ENCODE data around the gene RGS13.
"Not testable (repeated sequence)": the region's sequence is repeated elsewhere in the genome, so short reads cannot be mapped to it uniquely, and the experiment has no call there.

The RGS13 gene

DNA sequence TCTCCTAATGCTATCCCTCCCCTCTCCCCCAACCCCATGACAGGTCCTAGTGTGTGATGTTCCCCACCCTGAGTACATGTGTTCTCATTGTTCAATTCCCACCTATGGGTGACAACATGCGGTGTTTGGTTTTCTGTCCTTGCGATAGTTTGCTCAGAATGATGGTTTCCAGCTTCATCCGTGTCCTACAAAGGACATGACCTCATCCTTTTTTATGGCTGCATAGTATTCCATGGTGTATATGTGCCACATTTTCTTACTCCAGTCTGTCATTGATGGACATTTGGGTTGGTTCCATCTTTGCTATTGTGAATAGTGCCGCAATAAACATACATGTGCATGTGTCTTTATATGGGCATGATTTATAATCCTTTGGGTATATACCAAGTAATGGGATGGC lies 47.1 kb downstream of the RGS13 start:
- not testable (repeated sequence) for DNase-seq

DNA sequence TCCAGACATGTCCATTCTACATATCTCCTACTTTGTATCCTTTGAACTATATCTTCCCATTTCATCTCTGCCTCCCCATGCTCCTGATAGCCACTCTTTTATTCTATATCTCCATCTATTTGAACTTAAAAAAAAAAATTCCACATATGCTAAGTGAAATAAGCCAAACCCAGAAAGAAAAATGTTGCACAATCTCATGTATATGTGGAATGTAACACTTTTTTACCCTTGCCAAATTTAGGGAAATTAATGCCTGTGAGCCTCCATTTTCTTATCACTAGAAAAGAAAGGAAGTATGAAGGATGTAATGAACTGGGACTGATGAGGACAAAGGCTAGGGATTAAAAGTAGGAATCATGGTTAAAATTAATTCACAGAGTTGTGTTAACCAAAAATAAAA lies 53.5 kb downstream of the RGS13 start:
- DNase-seq, result no peak

DNA sequence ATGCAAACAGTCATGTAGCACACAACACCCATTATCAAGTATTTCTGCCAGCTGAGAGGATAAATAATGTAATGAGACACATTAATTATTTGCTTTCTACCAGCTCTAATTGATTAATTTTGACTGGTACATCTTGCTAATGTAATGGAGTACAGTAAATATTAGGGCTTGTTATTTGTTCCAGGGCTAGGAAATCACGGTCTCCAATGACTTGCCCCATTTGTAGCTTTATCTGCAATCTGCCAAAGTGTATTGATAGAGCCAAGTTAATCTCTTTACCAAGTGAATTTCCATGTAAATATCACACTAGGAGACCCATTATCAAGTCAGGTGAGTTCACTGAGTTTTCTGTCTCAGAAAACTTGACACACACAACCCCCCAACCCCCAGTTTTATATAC lies 55.1 kb downstream of the RGS13 start:
- DNase-seq, result no peak

DNA sequence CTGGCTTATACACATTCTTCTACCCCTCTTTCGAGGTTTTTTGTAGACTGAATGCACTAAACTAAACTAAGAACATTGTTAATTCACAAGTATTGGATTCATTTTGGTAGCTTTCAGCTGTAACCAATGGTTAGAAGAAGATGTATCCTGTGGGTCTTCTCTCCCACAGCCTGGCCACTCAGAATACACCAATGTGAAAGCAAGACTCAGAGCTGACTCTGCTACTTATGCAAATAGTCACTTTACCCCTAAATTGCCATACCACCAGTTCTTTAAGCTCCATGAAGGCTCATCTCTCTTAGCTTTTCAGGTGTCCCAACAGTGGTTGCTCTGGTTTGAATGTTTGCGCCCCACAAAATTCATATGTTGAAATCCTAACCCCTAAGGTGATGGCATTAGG lies 60.1 kb downstream of the RGS13 start:
- no peak for DNase-seq

DNA sequence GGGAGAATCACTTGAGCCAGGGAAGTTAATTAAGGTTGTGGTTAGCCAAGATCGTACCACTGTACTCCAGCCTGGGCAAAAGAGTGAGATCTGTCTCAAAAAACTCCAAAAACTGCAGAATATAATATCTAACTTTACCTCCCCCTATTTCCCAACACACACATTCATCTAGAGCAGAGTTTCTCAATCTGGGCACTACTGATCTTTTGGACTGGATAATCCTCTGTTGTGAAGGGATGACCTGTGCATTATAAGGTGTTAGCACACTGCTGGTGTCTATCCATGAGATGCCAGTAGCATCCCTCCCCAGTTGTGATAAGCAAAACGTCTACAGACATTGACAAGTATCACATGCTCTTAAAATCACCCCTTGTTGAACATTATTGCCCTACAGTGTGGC lies 61.8 kb downstream of the RGS13 start:
- no peak for DNase-seq

DNA sequence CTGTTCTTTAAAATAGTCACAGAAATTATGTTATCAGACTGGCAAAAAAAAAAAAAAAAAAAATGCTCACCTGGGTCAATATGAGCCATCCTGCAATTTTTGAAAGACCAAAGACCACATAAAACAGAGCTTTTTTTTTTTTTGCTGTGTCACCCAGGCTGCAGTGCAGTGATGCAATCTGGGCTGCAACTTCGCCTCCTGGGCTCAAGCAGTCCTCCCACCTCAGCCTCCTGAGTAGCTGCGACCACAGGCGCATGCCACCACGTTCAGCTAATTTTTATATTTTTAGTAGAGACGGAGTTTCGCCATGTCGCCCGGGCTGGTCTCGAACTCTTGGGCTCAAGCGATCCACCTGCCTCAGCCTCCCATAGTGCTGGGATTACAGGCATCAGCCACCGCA lies 62.8 kb downstream of the RGS13 start:
- DNase-seq, result no peak

DNA sequence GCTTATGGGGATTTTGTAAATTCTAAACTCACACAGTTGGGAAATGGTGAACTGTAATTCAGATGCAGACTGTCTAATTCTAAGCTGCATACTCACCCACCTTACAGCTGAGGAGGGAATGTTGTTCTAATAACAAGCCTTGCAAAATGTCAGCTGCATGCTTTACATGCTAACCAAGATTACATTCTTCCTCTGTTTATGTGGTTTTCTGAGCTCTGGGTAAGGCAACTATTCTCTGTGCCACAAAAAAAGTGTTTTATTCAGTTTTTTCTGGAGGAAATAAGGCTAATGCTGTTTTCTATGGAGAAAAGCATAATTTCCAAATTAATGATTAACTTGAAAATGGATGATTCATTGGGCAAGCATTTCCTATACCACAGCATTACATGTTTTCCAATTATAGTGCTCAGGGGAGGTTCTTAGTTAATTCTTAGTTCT lies 64.9 kb downstream of the RGS13 start:
- no peak for DNase-seq

DNA sequence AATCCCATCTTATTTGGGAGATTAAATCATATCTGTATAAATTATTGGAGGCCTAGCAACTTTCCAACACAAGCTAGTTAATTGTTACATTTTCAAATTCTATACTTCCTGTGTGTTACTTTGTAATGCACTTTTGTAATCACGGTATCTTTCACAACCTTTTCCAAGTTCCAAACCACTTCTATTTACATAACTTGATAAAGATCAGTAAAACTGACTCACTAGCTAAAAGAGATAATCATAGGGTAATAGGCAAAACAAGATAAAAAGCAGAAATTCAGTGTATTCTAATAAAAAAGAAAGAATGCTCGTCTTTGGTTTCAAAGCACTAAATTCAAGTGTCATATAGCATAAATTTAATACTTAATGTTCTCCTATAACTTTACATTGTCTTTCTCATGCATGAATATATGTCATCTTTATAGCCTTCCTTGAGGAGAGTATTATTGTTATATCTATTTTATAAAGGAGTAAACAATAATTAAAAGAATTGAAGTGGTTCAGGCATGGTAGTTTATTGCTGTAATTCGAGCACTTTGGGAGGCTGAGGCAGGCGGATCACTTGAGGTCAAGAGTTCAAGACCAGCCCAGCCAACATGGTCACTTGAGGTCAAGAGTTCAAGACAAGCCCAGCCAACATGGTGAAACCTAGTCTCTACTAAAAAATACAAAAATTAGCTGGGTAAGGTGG lies 66.4 kb downstream of the RGS13 start:
- no peak for DNase-seq

DNA sequence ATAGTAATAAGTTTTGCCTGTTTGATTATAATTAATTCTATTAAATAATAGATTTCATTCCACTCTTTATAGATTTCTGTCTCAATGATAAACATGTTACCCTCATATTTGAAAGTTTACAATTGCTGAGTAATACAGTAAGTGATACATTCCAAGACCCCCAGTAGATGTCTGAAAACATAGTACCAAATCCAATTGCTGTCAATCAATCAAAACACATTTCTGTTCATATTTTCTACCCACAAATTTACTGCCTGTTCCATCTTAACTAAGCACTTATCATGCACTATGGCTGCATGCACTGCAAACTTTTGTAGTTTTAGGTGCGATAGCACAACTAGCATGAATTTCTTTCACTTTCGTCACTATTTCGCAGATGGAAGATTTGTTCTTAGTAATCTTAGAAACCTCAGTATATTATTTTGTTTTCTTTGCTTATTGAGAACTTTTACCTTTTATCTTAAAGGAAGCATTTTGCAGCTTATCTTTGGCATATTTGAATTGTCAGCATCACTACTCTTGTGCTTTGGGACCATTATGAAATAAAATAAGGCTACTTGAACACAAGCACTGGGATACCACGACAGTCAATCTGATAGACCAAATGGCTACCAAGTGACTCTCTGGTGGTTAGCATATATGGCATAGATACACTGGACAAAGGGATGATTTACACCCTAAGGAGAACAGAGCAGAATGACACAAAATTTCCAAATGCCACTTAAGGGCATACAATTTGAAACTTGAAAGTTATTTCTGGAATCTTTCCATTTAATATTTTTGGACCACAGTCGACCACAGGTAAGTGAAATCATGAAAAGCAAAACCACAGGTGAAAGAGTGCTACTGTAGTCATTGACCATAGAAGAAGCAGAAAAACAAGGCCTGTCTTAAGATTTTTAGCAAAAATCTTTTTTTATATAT lies 67.6 kb downstream of the RGS13 start:
- DNase-seq, result no peak

DNA sequence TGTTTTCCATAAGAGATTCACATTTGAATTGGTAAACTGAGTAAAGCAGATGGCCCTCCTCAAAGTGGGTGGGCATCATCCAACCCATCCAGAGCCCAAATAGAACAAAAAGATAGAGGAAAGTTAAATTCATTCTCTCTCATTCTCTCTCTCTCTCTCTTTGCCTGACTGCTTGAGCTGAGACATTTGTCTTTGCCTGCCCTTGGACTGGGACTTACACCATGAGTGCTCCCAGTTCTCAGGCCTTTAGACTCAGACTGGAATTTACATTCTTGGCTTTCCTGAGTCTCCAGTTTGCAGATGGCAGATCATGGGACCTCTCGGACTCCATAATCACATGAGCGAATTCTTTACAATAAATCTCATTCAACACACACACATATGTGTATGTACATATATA lies 69.6 kb downstream of the RGS13 start:
- DNase-seq, result no peak

DNA sequence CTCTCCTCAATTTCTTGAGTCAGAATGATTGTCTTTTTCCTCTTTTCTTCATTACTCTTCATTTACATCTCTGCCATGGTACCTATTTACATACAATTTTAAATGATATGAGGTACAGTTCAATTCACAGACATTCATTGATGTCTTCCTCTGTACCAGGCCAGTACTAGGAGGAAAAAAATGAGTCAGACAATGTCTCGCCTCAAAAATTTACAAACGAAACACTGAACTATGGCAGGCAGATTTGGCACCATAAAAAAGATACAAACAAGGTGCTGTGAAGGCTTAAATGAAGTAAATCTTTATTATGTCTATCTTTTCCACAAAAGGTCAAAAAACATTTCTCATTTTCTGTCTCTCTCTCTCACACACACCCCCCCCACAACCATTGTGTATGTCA lies 71.0 kb downstream of the RGS13 start:
- DNase-seq, result no peak

DNA sequence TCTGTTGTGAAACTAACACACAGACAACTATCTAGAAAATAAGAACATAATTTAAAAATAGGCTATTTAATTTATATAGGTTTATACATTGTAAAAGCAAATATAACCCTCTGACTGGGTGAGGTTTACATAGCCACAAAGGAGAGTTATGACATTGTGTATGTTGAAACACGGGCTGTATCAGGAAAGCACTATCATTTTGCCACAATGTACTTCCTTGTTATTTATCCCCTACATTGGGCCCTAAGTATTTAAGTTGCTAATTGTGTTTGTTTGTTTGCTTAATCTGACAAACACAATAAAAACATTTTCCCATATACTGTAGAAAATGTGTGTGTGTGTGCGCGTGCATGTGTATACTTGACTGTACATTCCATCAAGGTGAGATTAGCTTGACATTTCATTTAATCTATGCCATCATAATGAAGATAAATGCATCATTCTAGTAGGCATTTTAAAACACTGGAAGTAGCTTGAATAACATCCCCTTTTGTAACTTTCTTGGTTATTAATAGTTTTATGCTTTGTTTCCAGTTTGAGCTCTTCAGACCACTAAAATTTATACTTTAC lies 72.1 kb downstream of the RGS13 start:
- DNase-seq, result no peak

DNA sequence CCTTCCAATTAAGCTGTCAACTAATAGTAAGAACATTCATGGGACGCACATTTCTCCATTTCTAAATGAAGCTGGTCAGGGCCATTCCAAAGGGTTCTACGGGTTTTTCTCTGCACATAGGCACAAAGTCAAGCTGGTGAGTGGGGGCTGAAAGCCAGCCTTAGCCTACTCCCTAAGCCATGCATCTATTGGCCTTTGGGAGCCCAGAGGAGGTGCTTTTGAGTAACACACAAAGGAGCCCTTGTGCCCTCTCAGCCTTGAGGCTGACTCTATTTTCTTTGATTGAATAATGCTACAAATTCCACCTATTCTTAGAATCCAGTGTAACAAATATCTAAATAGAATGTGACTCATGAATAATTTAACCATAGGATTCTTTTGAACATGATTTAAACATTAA lies 73.6 kb downstream of the RGS13 start:
- DNase-seq, result no peak
